ENCODE measurements around the gene CBFA2T3.

The CBFA2T3 gene

DNA sequence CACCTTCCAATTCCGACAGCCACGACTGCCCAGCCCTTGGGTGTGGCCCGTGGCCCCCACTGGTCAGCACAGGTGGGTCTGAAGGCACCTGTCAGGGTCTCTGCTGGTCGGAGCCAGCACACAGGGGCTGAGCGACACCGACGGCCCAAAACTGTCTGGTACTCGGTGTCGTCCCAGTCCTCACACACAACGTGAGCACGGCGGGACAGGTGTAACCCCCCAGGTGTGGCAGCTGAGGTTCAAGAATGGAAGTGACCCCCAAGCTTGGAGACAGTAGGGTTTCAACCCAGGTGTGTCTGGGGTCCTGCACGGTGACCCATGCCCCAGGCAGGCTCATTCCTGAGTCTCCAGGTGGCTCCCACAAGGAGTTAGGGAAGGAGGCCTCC is 121.3 kb downstream of the CBFA2T3 start:
- DNase-seq = no peak

DNA sequence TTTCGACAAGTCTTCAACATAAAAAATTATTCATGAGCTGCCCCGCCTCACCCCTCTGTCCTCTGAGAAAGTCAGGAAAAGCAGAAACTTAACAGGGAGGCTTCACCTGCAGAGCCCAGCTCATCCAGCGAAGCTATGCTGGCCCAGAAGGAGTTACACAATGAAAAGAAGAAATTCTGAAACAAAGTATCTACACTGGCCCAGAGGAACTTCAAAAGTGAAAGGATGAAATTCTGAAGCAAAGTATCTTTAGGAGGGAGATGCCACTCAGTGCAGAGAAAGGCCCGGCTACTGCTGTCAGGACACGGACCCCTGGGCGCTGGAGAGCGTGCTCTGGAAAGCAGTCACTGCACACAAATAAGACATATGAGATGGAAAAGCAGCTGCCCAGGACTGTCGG is 121.8 kb downstream of the CBFA2T3 start:
- no peak for DNase-seq

DNA sequence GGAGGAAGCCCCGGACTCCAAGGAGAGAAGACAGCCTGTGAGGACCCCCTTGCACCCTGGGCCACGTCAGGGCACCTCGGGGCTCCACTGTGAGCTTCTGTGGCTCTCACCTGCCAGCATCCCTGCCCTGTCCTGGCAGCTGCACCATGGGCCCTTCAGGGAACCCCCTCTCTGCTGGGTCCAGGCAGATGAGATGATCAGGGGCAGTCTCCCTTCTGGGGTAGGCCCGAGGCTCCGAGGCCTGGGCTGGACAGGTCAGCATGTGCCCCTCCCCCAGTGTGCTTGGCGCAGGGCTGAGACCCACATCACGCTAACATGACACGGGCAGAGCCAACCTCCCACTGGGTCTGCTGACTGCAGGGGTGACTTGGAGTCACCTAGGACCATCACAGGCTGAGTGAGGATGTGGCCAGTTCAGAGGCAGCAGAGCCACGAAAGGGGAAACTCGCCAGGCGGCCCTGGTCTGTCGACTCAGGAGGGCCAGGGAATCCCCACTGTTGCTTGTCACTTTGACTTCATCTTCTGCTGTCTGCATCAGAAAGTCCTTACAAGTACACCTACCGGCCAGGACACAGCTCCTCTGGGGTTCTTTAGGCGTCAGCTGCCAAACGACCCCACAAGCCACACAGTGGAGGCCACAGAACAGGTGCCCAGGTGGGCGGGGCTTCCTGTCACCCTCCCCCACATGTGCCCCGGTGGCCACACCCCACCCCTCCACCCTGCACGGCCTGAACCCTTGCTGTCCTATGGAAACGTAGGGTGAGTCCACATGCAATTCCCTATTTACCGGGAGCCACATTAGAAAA is 122.5 kb downstream of the CBFA2T3 start:
- no peak for DNase-seq

DNA sequence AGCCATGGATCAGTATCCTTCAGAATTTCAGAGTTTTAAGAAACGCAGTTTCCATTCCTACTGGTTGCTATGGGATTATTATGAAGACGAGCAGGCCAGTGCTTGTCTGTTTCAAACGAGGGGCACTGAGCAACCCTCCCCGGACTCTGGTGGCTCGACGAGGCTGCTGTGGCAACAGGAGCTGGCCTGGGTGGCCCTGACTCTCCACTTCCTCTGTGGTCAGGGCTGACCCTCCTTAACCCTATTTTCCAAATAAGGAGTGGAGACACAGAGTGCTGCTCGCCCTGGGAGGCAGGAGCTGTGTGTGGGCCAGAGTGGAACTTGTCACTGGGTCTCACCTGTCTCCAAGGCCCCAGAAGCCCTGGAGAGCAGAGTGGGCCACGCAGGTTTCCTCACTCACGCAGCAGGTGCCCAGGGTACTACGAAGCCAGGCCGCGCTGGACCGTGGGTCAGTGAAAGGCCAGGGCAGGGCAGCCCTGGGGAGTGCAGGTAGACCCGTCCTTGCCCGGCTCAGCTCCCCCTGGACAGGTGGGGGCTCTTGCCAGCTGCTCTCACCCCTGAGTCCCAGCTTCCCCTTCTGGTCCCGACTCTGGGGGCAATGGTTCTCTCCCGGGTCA is 123.6 kb downstream of the CBFA2T3 start:
- no peak for DNase-seq

DNA sequence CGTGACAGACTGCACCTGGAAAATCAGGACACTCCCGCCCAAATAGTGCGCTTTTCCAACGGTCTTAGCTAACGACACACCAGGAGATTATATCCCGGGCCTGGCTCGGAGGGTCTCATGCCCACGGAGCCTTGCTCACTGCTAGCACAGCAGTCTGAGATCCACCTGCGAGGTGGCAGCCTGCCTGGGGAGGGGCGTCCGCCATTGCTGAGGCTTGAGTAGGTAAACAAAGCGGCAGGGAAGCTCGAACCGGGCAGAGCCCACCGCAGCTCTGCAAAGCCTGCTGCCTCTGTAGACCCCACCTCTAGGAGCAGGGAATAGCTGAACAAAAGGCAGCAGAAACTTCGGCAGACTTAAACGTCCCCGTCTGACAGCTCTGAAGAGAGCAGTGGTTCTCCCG is 125.4 kb downstream of the CBFA2T3 start:
- no peak for DNase-seq

DNA sequence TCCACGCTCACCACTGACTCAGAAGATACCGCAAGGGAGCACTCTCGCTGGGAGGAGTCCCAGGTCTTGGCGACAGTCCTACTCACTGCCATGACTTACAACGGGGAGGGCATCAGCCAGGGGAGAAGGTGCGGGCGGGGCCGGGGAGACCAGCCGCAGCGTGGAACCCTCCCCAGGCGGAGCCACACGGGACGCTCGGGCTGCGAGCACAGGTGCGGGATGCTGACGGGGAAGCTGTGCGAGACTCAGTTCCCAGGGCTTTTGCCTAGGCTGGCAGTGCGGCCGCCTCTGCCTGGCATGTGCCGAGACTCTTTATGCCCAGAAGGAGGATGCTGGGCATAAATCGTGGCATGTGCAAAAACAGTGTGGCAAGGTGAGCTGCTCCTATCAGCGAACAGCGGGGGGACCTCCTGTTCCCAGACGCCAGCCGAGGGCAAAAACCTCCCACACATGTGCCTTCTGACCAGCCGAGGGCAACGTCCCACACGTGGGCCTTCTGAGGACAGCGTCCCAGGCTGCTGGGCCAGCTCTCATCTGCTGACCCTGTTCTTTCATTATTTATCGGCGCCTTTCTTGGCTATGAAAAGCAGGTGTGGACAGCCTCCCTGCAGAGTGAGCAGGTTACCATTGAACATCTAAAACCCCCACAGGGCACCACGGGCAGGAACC is 126.3 kb downstream of the CBFA2T3 start:
- no peak for DNase-seq

DNA sequence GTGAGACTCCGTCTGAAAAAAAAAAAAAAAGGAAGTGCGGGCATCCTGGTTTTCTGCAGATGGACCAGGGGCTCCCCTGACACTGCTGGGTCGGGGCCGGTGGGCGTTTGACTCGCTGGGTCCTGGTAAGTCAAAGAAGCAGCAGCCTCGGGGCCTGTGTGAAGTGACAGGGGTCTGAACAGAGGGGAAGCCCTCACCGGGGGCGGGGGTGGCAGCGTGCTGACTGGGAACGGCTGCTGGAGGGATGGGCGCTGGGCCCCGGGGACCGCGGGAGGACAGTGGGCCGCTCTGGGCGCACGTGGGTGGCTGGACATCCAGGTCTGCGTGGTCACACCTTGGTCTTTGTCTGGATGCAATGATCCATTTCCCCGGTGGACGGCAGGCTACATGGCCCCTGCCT is 128.4 kb downstream of the CBFA2T3 start:
- DNase-seq = no peak

DNA sequence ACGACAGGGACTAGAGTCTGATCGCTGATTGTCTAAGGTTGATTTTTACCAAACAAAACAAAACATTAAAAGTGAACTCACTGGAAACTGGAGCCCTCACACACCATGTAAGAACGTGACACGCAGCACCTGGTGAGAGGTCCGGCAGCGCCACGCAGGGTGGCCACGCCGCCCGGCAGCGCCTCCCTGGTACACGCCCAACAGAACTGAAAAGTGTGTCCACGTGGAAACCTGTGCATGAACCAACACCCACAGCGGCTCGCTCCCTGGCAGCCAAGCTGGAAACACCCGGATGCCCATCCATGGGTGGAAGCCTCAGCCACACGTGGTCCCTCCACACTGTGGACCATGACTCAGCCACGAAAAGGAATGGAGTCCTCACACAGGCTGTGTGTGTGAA is 129.4 kb downstream of the CBFA2T3 start:
- no peak for DNase-seq

DNA sequence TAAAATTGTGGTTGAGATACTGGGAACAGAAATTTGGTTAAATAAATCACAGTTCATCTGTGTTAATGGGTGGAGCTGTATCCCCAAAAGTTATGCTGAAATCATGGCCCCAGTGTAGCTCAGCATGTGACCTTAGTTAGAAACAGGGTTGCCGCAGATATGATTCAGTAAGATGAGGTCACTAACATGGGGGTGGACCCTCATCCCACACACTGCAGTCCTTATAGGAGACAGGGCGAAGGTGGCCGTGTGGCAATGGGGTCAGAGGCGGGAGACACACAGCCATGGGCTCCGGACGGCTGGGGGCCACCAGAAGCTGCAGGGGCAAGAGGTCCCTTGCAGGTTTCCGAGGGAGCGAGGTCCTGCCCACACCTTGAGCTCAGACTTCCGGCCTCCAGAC is 130.9 kb downstream of the CBFA2T3 start:
- no peak for DNase-seq

DNA sequence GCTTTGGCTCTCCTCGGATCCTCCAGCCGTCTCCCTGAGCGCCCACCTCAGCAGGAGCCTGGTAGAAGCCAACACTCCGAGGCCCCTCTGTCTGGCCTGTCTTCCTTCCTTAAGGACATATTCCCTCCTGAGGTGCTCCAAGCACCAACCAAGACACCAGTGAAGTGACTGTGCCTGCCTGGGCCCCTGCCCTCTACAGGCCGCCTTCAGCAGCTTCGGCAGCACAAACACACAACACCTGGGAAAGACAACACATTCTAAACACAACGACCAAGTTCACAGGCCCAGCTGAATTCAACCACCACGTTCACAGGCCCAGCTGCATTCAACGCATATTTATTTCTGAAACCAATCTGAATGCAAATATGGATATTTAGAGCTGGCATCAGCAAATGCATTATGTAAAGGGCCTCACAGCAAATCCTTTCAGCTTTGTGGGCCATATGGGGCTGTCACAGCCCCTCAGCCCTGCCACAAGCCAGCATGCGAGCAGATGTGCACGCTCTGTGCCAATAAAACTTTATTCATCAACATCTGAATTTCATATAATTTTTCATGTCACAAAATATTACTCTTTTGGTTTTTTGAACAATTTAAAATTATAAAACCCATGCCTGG is 132.5 kb downstream of the CBFA2T3 start:
- DNase-seq = no peak

DNA sequence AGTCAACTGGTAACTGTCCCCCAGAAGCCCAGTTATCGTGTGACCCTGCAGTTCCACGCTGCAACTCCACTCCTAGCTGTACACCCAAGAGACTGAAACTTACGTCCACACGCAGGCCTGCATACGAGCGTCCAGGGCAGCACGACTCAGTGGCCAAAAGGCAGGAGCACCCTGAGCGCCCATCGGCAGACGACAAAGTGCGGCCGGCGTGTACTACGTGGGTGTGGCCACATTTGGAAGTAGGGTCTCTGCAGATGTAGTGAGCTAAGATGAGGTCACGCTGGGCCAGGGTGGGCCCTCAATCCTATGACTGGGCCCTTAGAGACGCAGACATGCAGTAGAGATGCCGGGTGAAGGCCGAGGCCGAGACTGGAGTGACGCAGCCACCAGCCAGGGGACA is 133.8 kb downstream of the CBFA2T3 start:
- DNase-seq = no peak

DNA sequence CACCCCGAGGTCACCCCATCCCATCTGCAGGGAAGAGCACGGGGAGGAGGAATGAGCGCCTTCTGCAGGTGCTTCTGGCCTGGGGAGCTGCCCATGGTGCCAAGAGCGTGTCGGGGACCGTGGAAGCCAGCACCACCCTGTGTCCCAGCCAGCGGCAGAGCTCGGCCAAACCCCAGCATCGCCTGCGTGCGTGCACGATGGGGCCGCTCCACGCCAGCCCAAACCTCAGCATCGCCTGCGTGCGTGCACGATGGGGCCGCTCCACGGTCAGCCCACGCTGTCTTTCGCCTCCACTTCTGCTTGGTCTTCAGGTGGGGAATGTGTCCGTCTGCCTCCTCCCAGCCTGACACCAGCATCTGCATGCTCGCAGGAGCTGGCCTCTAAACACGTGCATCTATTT is 134.2 kb downstream of the CBFA2T3 start:
- no peak for DNase-seq

DNA sequence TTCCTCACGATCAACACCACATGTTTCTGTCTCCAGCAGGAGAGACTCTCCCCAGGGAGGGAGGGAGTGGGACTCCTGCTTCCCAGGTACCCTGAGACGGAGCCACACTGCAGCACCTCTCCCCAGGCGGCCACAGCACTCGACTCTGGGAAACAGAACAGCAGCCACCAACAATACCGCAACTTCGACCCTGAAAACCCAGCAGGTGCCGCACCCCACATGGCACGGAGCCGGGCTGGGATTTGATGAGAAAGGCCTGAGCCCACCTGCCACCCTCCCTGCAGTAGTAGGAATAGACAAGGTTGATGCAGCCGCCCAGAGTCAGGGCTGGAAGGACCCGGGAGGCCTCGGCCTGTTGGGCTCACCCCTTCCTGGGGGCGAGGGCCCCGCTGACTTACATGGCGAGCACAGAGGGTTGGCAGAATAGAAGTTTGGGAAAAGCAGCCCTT is 134.7 kb downstream of the CBFA2T3 start:
- DNase-seq = no peak

DNA sequence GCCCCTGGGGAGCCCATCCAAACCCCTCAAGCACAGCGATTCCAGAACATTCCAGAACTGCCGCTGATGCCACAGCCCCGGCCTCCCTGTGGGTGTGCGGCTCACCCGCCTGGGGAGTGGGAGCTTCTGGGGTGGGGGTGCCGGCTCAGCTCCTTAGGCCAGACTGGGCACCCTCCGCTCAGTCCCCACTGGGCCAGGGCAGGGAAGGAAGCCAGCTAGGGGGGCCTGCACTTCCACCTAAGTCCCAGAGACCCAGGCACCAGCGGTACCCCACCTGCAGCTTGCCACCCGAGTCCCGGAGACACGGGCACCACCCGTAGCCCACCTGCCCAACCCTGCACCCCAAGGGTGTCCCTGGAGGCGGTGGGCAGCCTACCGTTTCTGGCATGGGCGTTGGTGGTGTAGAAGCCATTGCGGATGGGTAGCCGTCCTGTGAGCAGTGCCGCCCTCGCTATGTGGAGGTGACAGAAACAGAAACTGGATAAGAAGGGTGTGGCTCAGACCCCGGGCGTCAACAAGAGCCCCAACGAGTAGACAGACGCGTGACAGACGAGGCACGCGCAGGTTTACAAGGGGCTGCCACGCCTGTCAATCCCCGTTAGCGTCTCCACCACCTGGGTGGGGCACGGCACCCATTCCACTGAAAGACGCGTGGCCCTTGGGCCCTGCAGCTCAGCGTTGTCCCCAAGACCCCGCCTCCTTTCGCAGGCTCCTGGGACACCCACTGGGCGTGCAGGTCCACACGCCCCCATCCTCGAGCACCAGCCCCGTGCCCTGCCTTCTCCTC is 135.3 kb downstream of the CBFA2T3 start:
- DNase-seq = no peak

DNA sequence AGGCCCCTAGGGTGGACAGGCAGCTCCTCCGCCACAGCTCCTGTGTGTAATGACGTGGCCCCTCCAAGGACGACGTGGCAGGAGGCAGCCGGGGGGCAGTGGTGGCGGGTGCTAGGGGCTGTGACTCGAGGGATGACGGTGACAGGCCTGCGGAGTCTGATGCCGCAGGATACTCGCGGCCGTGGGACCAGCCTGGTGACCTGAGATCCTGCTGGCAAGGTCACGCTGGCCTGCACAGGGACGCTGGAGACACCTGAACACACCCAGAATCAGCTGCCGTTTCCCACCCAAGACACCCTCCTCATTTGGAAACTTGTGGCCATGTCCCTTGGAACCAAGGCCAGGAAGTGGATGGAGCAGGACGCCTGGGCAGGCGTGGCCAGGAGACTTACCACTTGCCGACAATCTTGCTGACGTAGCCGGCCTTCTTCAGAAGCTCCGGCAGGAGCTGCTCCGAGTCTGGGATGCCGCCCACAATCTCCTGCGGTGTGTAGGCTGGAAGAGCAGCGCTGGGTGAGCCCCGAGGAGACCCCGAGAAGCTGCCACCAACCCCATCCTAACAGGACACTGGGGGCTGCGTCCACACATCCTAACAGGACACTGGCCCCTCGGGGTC is 136.3 kb downstream of the CBFA2T3 start:
- no peak for DNase-seq

DNA sequence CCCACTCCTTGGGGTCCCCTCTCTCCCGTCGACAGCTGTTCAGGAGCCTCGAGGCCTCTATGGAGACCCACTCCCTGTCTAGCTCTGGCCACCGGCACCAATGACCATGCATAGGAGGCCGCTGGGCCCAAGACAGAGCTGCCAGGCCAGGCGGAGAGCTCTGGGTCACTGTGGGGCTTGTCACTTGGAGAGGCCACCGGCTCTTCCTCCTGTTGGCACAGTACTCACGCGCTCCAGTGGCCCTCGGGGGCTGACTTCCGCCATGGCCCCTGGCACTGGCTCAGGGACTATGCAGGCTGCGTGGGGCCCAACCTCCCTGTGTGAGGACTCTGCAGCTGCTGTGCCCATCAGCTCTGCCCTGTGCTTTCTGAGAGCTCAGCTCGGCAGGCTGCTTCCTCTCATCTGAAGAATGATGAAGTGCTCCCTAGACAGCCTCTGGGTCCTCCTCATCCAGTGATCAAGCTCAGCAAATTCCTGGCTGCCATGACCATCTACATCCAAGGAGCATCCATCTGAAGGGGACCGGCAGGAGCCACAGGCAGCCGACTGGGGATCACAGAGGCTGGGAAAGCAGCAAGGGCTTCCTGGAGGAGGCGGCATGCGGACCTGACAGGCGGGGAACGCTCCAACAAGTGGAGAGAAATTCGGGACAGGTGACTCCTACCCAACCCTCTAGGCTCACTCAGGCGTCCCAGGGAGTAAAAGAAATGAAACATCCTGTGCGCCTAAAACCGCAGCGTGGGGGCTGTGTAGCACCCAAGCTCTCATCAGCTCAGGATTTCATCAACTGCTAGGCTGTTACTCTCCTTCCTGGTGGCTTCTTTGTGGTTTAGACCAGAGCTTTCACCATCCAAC is 137.0 kb downstream of the CBFA2T3 start:
- DNase-seq = no peak

DNA sequence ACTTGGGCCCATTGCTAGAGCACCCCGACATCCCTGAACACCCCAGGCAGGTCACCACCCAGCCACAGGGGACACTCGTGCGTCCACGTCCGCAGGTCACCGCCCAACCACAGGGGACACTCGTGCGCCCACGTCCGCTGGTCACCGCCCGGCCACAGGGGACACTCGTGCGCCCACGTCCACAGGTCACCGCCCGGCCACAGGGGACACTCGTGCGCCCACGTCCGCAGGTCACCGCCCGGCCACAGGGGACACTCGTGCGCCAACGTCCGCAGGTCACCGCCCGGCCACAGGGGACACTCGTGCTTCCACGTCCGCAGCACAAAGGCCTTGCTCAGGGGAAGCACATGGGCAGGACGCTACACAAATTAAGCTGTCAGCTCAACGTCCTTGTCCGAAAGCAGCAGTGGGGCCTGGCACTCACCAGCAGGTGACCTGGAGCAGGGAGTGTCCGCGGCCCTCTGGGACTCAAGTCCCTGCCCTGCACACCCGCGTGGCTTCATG is 137.9 kb downstream of the CBFA2T3 start:
- DNase-seq = no peak

DNA sequence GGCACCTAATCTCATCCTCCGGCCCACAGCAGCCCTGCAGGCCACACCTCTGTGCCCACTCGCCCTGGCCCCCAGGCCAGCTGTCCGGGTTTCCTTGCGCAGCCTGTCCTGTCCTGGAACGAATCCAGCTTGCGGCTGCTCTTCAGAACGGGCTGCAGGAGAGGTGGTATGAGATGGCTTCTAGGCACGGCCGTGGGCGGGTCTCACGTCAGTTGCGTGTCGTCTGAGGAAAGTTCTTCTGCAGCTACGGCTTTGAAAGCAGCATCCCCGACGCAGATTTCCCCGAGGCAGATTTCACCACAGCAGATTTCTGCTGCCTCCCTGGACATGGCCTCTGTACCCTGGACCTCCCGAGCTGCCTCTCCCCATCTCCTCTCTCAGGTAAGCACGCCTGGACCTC is 138.4 kb downstream of the CBFA2T3 start:
- DNase-seq = no peak

DNA sequence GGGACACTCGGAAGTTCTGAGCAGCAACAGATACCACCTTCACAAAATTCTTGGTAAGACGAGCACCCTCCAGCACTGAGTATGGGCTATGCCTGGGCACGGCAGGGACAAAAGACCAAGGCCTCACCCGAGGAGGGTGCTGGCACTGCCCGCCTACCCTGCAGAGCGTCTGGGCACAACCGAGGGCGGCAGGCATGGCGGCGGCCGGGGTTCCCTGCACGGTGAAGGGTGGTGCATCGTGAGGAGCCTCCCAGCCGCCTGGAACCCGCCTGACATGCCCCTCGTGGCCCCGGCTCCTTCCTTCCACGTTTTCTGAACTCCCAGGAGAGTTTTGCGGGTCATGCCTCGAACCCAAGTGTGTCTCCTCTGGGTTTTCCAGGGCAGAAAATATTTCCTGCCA is 139.2 kb downstream of the CBFA2T3 start:
- DNase-seq = no peak

DNA sequence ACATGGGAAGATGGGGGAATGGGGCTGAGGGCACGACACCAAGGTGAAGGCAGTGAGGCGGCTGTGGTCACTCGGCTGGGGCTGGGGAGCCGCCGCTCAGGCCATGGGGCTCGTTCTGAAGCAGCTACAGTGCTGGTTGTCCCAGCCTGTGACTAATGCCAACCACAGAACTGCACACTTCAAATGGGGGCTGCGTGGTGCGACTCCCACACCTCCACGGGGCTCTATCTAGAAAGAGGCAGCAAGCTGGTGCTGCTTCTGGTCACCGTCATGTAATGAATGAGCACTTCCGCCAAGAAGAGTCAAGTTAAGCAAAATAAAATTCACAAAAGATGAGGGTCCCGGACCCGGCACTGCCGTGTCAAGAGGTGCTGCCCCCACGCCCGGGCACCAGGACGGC is 140.2 kb downstream of the CBFA2T3 start:
- DNase-seq = no peak

DNA sequence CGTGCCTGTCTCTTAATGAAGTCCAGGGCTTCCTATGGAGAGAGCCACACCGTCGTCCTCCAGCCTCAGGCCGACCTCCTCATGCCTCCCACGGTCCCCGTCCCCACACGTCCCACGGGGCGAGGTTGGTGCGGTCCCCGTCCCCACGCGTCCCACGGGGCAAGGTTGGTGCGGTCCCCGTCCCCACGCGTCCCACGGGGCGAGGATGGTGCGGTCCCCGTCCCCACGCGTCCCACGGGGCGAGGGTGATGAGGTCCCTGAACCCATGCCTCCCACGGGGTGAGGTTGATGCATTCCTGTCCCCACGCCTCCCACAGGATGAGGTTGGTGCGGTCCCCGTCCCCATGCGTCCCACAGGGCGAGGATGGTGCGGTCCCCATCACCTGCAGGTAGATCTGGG is 141.2 kb downstream of the CBFA2T3 start:
- no peak for DNase-seq
